Heart left ventricle (tissue), 16 donors: ENCODE measurements around the gene NPR2. TPM values are rescaled to one million over a fixed set of nuclear protein-coding genes. Genes with fewer than 3 reads are reported as not detected.
A peak's percentile ranks its signal among the peaks of the same experiment; 100 is the strongest.

Experiments
- ATAC-seq, 4 donors: fragments of 200-7000 bp; cut with Tn5 transposase; one replicate each; pipeline ENCODE4 v1.9.1; 2020 to 2022; ENCODE audit warnings: moderate library complexity in 4 of 4, mild to moderate bottlenecking in 3 of 4, moderate number of reproducible peaks in 1 of 4
- DNase-seq, 5 donors: peaks; one replicate each; pipeline ENCODE4 v3.0.0-alpha.2; 2020
- H3K27ac ChIP-seq, 12 donors: fragments of 200-600 bp; sonication (generic) in 4 of 12; one replicate each; pipeline versions ENCODE4 v1.5.0 to v1.8.0; 2016 to 2022; ENCODE audit warnings: mild to moderate bottlenecking in 2 of 12
- H3K27me3 ChIP-seq, 9 donors: fragments of 200-600 bp; sonication (generic) in 2 of 9; one replicate each; pipeline versions ENCODE4 v1.5.1 to v1.8.0; 2016 to 2022; ENCODE audit warnings: mild to moderate bottlenecking in 3 of 9
- H3K36me3 ChIP-seq, 9 donors: fragments of 200-600 bp; sonication (generic) in 2 of 9; one replicate each; pipeline versions ENCODE4 v1.5.0 to v1.8.0; 2018 to 2022; ENCODE audit warnings: mild to moderate bottlenecking in 2 of 9
- H3K4me1 ChIP-seq, 12 donors: fragments of 200-600 bp; sonication (generic) in 4 of 12; one replicate each; pipeline versions ENCODE4 v1.5.0 to v1.8.0; 2016 to 2022; ENCODE audit warnings: mild to moderate bottlenecking in 3 of 12
- H3K4me3 ChIP-seq, 12 donors: fragments of 200-600 bp; sonication (generic) in 4 of 12; one replicate each; pipeline versions ENCODE4 v1.5.0 to v1.8.0; 2017 to 2022; ENCODE audit warnings: mild to moderate bottlenecking in 9 of 12, moderate library complexity in 4 of 12
- H3K9me3 ChIP-seq, 12 donors: fragments of 200-600 bp; sonication (generic) in 4 of 12; one replicate each; pipeline versions ENCODE4 v1.5.0 to v1.8.0; 2016 to 2022; ENCODE audit warnings: mild to moderate bottlenecking in 1 of 12
- CTCF ChIP-seq, 12 donors: fragments of 200-600 bp; sonication (generic) in 4 of 12; IDR thresholded peaks; one replicate each; pipeline versions ENCODE4 v1.5.0 to v1.8.0; 2018 to 2022; ENCODE audit warnings: antibody characterized with exemption in 12 of 12, mild to moderate bottlenecking in 5 of 12
- POLR2A ChIP-seq, 2 donors: fragments of 450-650 bp; IDR thresholded peaks; one replicate each; pipeline ENCODE4 v1.6.1; 2017; ENCODE audit warnings: antibody characterized with exemption in 2 of 2, mild to moderate bottlenecking in 2 of 2, moderate library complexity in 2 of 2
- WGBS, 4 donors: extraction: QIAGEN DNeasy Blood & Tissue Kit in 2 of 4; methylation state at CpG; one replicate each; pipeline versions ENCODE4 v1.1.5 to v1.1.7; 2013 to 2018; 5-methylcytosine and 5-hydroxymethylcytosine counted together
- intact Hi-C, 10 donors: fragments of 100-400 bp; cut with DNase I; formaldehyde crosslinking; loops; one replicate each; pipeline versions ENCODE4 v1.11.1 to v1.14.2; 2022
- long read RNA-seq, 3 donors: library from polyadenylated mRNA; unstranded; transcript quantifications; one replicate each; pipeline ENCODE4 v2.0.0, GENCODE V29; 2020 to 2021
- polyA plus RNA-seq, 2 donors: library from polyadenylated mRNA; stranded (reverse); fragments of 200-250 nt; gene quantifications; one replicate each; pipeline ENCODE4 v1.2.3, GENCODE V29; 2013
- total RNA-seq, 9 donors: library from RNA; depleted of rRNA in 2 of 9; stranded (reverse); fragments of >200 nt in 2 of 9; fragmentation: NEBNext Ultra II Directional in 3 of 9; extraction: Animal tissue kit (Norgen Biotek cat#: 25700) in 3 of 9; gene quantifications; one replicate each; pipeline versions ENCODE4 v1.1.0 to v1.2.4, GENCODE V29; 2016 to 2023
- donor health status: ischemic (EF 13 %, LVEDD 7.1; RV severe dilation, severe dysfunction).
- donor health status: healthy with polysubstance abuse.
- donor health status: DM: no; HTN: yes; CAD: no.
- donor health status: DM: no; HTN: no; CAD: no.
- donor health status: ischemic (EF 25% LVEDD 6.9; RV normal size, moderate dysfunction).
- donor health status: ischemic (EF 25% LVEDD 5.7; RV mildly dilated, moderate dysfunction).
- donor health status: healthy.
- donor health status: DM: yes; HTN: yes; CAD: no.
- donor health status: ischemic (EF 35%, LVEDD 5.7; RV mildly dilated, moderate dysfunction).
- donor health status: nonischemic (EF 11% LVEDD 7.7; RV severe dilation, severe dysfunction).
- donor health status: DM: yes; HTN: yes; CAD: no.
- donor health status: PGD.
- donor health status: ischemic (EF 29% LVEDD 5.4; RV normal size, mild dysfunction).
- donor health status: nonischemic (EF 23%, LVEDD 6.1; RV moderate dilation, normal function).

The NPR2 gene
- total RNA-seq: 10 to 100 TPM; 15.2 to 36.4 (median 23.7) TPM
- polyA plus RNA-seq: 10 to 100 TPM; 10.2 to 14.5 TPM
- long read RNA-seq, donor 1, transcript NPR2-201 (22 exons, 3,686 nt): major isoform, 6 of 8 reads
- long read RNA-seq, donor 1, partial matches to known transcripts: 2 of 8 reads
- long read RNA-seq, donor 1, other reads (novel, unspliced or antisense): 0 of 8 reads
- long read RNA-seq, donor 2, partial matches to known transcripts: 4 of 11 reads
- long read RNA-seq, donor 2, other reads (novel, unspliced or antisense): 4 of 11 reads
- long read RNA-seq, donor 3, partial matches to known transcripts: 1 of 9 reads
- long read RNA-seq, donor 3, other reads (novel, unspliced or antisense): 3 of 9 reads

- intact Hi-C loops: loop anchor here (1.0 to 10.0 kb wide), 7 partner anchors 21 to 233 kb away; partner anchors contain the start of genes HINT2 (in 3 of the 10), FAM221B (in 1 of the 10), SPAG8 (in 1 of the 10) and TMEM8B (in 1 of the 10)
- Histone ChIP-seq H3K27me3 (peaks cover 0 to 7% (median 0%) of the 10 kb centered on the region in 9 donors), H3K27ac (peak within 1 kb of the TSS; percentile 27 to 88 (median 82)), H3K36me3 (peaks cover 0 to 4% (median 0%) of the 10 kb centered on the region in 9 donors), H3K4me3 (peak within 1 kb of the TSS; percentile 45 to 96 (median 68)), H3K4me1 (peaks cover 0 to 46% (median 30%) of the 10 kb centered on the region in 12 donors), H3K9me3 (no peaks in the 10 kb centered on the region)
- TF ChIP-seq CTCF (IDR thresholded peaks at IDR 0.05) (peak in 1 of 12 donors; percentile 9), POLR2A (IDR thresholded peaks at IDR 0.05) (peak in 1 of 2 donors; percentile 30)
- DNase-seq: peak; percentile 52 to 69 (median 62)
- peak in 3 of 4 donors; percentile 45 to 78 (median 75) for ATAC-seq
- 2 to 15% (median 7%) methylated on average over 13 to 64 of the region's 64 CpGs for WGBS, 4 donors
These were observed at the start of gene NPR2 for GRCh38 chr9:35791297-35791921. Gene NPR2, plus strand, starts transcription at chr9:35791591. Its CDS starts 818 bp downstream, at chr9:35792409.

- no peak for ATAC-seq
- H3K36me3 ChIP-seq: peaks cover 0 to 93% (median 84%) of the 10 kb centered on the region in 9 donors
These were observed 49.7 kb upstream of the NPR2 start for GRCh38 chr9:35741740-35742139.

GRCh38 chr9:35743452-35743851 is 47.9 kb upstream of the NPR2 start:
- Histone ChIP-seq H3K27ac (no peak overlapping the region), H3K4me1 (peaks cover 0 to 50% (median 42%) of the 10 kb centered on the region in 12 donors), H3K36me3 (peaks cover 0 to 76% (median 67%) of the 10 kb centered on the region in 9 donors), H3K4me3 (no peak overlapping the region), H3K9me3 (no peaks in the 10 kb centered on the region), H3K27me3 (no peaks in the 10 kb centered on the region)
- 52 to 61% (median 58%) methylated on average over 2 of the region's 2 CpGs for WGBS, 4 donors
- no peak for DNase-seq
- TF ChIP-seq CTCF (IDR thresholded peaks at IDR 0.05) (no peak), POLR2A (IDR thresholded peaks at IDR 0.05) (no peak)
- intact Hi-C loops: no loop called here
- ATAC-seq: no peak

More at GRCh38 chr9:35741740-35742139, 49.7 kb upstream of the NPR2 start:
- Histone ChIP-seq H3K27me3 (no peaks in the 10 kb centered on the region), H3K4me1 (peaks cover 0 to 39% (median 27%) of the 10 kb centered on the region in 12 donors), H3K27ac (no peak overlapping the region), H3K4me3 (no peak overlapping the region), H3K9me3 (no peaks in the 10 kb centered on the region)
- TF ChIP-seq POLR2A (IDR thresholded peaks at IDR 0.05) (no peak), CTCF (IDR thresholded peaks at IDR 0.05) (no peak)
- no peak for DNase-seq
- 69 to 73% (median 71%) methylated on average over 7 of the region's 7 CpGs for WGBS, 4 donors
- intact Hi-C loops: no loop called here
